Measurements from ENCODE around the gene INPP5D. TPM values are rescaled to one million over a fixed set of nuclear protein-coding genes. Genes with fewer than 3 reads are reported as not detected.

Gene INPP5D
- total and polyA plus RNA-seq, 2 of the 13 experiments (the other 11 are each of a cell fraction or from before 2014, with no cell fraction given), result 16.7 to 18.0 TPM

- TF ChIP-seq RBFOX2 (IDR thresholded peaks at IDR 0.05; ENCODE audit: low read depth, low read length) (no peak), SP4 (CRISPR knock-in tag; IDR thresholded peaks at IDR 0.05) (peak; percentile 39; the same call in 1 of the 2 replicates), ZNF276 (CRISPR knock-in tag; IDR thresholded peaks at IDR 0.05; ENCODE audit: low read depth) (no peak), ZNF788 (CRISPR knock-in tag; IDR thresholded peaks at IDR 0.05; ENCODE audit: borderline replicate concordance) (peak; percentile 29; the same call in 1 of the 2 replicates), KLF15 (CRISPR knock-in tag; IDR thresholded peaks at IDR 0.05; ENCODE audit: borderline replicate concordance) (no peak), ZNF7 (CRISPR knock-in tag; IDR thresholded peaks at IDR 0.05) (no peak), CEBPB (IDR thresholded peaks at IDR 0.05; ENCODE audit: borderline replicate concordance, low read depth, low read length) (no peak), ZNF766 (CRISPR knock-in tag; IDR thresholded peaks at IDR 0.05; ENCODE audit: borderline replicate concordance) (0 out of 2 replicates have a peak, but pooled peaks have one; percentile 25), CTCF (CRISPR knock-in tag; IDR thresholded peaks at IDR 0.05) (peak; percentile 98), RARA (CRISPR knock-in tag; IDR thresholded peaks at IDR 0.05) (no peak), E2F2 (CRISPR knock-in tag; IDR thresholded peaks at IDR 0.05; ENCODE audit: borderline replicate concordance) (0 out of 2 replicates have a peak, but pooled peaks have one; percentile 49), ZNF777 (CRISPR knock-in tag; IDR thresholded peaks at IDR 0.05) (no peak), ISL2 (CRISPR knock-in tag; IDR thresholded peaks at IDR 0.05) (0 out of 2 replicates have a peak, but pooled peaks have one; percentile 52), HDAC6 (IDR thresholded peaks at IDR 0.05; ENCODE audit: low read depth, low read length) (no peak), KMT2B (CRISPR knock-in tag; IDR thresholded peaks at IDR 0.05) (no peak), HOXA9 (CRISPR knock-in tag; IDR thresholded peaks at IDR 0.05; ENCODE audit: borderline replicate concordance) (no peak), HMGXB4 (CRISPR knock-in tag; IDR thresholded peaks at IDR 0.05; ENCODE audit: borderline replicate concordance in 1 of 2, low read depth in 1 of 2) (peak; percentile 50 to 61; a peak in 2 of 4 replicates), KAT7 (CRISPR knock-in tag; IDR thresholded peaks at IDR 0.05; ENCODE audit: borderline replicate concordance) (no peak), ZNF768 (CRISPR knock-in tag; IDR thresholded peaks at IDR 0.05) (peak; percentile 37; the same call in 1 of the 2 replicates), MTA1 (CRISPR knock-in tag; IDR thresholded peaks at IDR 0.05; ENCODE audit: borderline replicate concordance) (no peak), TRIM22 (IDR thresholded peaks at IDR 0.05) (no peak)
Measured at GRCh38 chr2:233053928-233054784, 6.0 kb upstream of the INPP5D start (continued).
